Ovary (tissue), 3 donors: ENCODE data around the gene RAB37.

ENCODE experiments used
- POLR2A ChIP-seq: fragments of 450-650 bp; IDR thresholded peaks from one replicate; pipeline ENCODE4 v1.6.1; 2017; ENCODE audit warnings: antibody characterized with exemption, mild to moderate bottlenecking, moderate library complexity
- TF ChIP-seq, protein P1 (sequence below), 3 donors: fragments of 450-650 bp in 2 of 3; fragments of 200-600 bp in 1 of 3; IDR thresholded peaks; one replicate each; pipeline versions ENCODE4 v1.5.1 to v1.8.0; 2016 to 2022; ENCODE audit warnings: antibody characterized with exemption in 3 of 3, mild to moderate bottlenecking in 1 of 3
- donor health status: DM: no; HTN: no; CAD: no.

- TF ChIP-seq, protein P1, sequence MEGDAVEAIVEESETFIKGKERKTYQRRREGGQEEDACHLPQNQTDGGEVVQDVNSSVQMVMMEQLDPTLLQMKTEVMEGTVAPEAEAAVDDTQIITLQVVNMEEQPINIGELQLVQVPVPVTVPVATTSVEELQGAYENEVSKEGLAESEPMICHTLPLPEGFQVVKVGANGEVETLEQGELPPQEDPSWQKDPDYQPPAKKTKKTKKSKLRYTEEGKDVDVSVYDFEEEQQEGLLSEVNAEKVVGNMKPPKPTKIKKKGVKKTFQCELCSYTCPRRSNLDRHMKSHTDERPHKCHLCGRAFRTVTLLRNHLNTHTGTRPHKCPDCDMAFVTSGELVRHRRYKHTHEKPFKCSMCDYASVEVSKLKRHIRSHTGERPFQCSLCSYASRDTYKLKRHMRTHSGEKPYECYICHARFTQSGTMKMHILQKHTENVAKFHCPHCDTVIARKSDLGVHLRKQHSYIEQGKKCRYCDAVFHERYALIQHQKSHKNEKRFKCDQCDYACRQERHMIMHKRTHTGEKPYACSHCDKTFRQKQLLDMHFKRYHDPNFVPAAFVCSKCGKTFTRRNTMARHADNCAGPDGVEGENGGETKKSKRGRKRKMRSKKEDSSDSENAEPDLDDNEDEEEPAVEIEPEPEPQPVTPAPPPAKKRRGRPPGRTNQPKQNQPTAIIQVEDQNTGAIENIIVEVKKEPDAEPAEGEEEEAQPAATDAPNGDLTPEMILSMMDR (IDR thresholded peaks at IDR 0.05) = no peak
- TF ChIP-seq POLR2A = no peak
Observed at GRCh38 chr17:74780443-74781238, 43.6 kb downstream of the RAB37 start.
